Endothelial cell of umbilical vein (primary cell): ENCODE measurements around the gene C17orf107. TPM values are rescaled to one million over a fixed set of nuclear protein-coding genes. Genes with fewer than 3 reads are reported as not detected.
A peak's percentile ranks its signal among the peaks of the same experiment; 100 is the strongest.

Experiments
- BruUV-seq: library from RNA; stranded (reverse); fragments of 400-500 nt; replicated peaks from 2 replicates; lab custom pipeline; 2021; lab: Mats Ljungman, UMichigan
- CTCF ChIA-PET: fragments of 300-600, 350-600 bp; sonication (Branson Sonifier 250); formaldehyde crosslinking; loops from one replicate; lab custom pipeline; 2021; ENCODE audit warnings: antibody characterized with exemption, inconsistent platforms; lab: Charles Lee
- POLR2A ChIA-PET: fragments of 300-600, 350-600 bp; sonication (Branson Sonifier 250); formaldehyde crosslinking; loops from one replicate; lab custom pipeline; 2021; ENCODE audit warnings: antibody characterized with exemption, inconsistent platforms; lab: Charles Lee
- DNase-seq: peaks from one replicate; pipeline ENCODE4 v3.0.0-alpha.2; 2011; ENCODE audit warnings: low read depth, low spot score
- FAIRE-seq: peaks from 2 replicates; lab custom pipeline; 2011; peaks lifted over from hg19 to GRCh38; lab: Jason Lieb, UNC
- H2AFZ ChIP-seq: 2 replicates; pipeline ENCODE4 v1.6.0; 2012; ENCODE audit warnings: low read depth, low read length, control low read depth, inconsistent platforms
- H3K27ac ChIP-seq: 2 replicates; pipeline ENCODE4 v1.5.1; 2011; ENCODE audit warnings: low read depth, mild to moderate bottlenecking, control low read depth, low read length, moderate library complexity; ENCODE audit not compliant: insufficient read depth
- H3K27me3 ChIP-seq, 2 experiments: 2 replicates each; pipeline versions ENCODE4 v1.6.0 to v1.6.1; 2011; ENCODE audit warnings: low read length in 2 of 2, mixed read lengths in 1 of 2; ENCODE audit not compliant: control insufficient read depth in 2 of 2, insufficient read depth in 2 of 2
- H3K36me3 ChIP-seq, 2 experiments: 2 replicates in 1 of 2; 3 replicates in 1 of 2; pipeline ENCODE4 v1.5.1; 2011; ENCODE audit warnings: low read length in 2 of 2, mild to moderate bottlenecking in 1 of 2, moderate library complexity in 1 of 2; ENCODE audit not compliant: control insufficient read depth in 2 of 2, insufficient read depth in 2 of 2; ENCODE audit errors: extremely low read depth in 1 of 2
- H3K4me1 ChIP-seq: 3 replicates; pipeline ENCODE4 v1.5.1; 2011; ENCODE audit warnings: mild to moderate bottlenecking, low read length; ENCODE audit not compliant: control insufficient read depth, insufficient read depth; ENCODE audit errors: extremely low read depth
- H3K4me2 ChIP-seq: 2 replicates; pipeline ENCODE4 v1.6.1; 2011; ENCODE audit warnings: low read length, control low read depth, mixed read lengths; ENCODE audit not compliant: insufficient read depth
- H3K4me3 ChIP-seq, 3 experiments: fragments of 200-600 bp in 1 of 3; sonication (generic), shearing (Covaris generic) in 1 of 3; replicated peaks in 1 of 3; 2 replicates each; pipeline ENCODE4 v1.5.1; 2011 to 2016; ENCODE audit warnings: control low read depth in 3 of 3, low read length in 3 of 3, mild to moderate bottlenecking in 2 of 3, inconsistent platforms in 1 of 3, low read depth in 1 of 3, moderate library complexity in 1 of 3; ENCODE audit not compliant: insufficient read depth in 1 of 3
- H3K79me2 ChIP-seq: 2 replicates; pipeline ENCODE4 v1.6.0; 2012; ENCODE audit warnings: low read length, inconsistent platforms; ENCODE audit not compliant: control insufficient read depth, insufficient read depth
- H3K9ac ChIP-seq: replicated peaks from 2 replicates; pipeline ENCODE3; 2011; ENCODE audit warnings: low read length, control low read depth; ENCODE audit not compliant: insufficient read depth; ENCODE audit errors: extremely low read depth
- H3K9me1 ChIP-seq: replicated peaks from 3 replicates; pipeline ENCODE4 v1.6.0; 2011; ENCODE audit warnings: mild to moderate bottlenecking, low read length; ENCODE audit not compliant: control insufficient read depth, insufficient read depth; ENCODE audit errors: extremely low read depth
- H3K9me3 ChIP-seq: replicated peaks from 2 replicates; pipeline ENCODE4 v1.5.1; 2012; ENCODE audit warnings: low read length, inconsistent platforms; ENCODE audit not compliant: control insufficient read depth, insufficient read depth
- H4K20me1 ChIP-seq: replicated peaks from 2 replicates; pipeline ENCODE3; 2011; ENCODE audit warnings: mild to moderate bottlenecking, low read length; ENCODE audit not compliant: control insufficient read depth, insufficient read depth; ENCODE audit errors: extremely low read depth
- EZH2 ChIP-seq: IDR thresholded peaks from 2 replicates; pipeline ENCODE4 v1.6.1; 2012; ENCODE audit warnings: borderline replicate concordance, low read depth, mild to moderate bottlenecking, moderate library complexity, low read length, inconsistent platforms; ENCODE audit not compliant: severe bottlenecking
- FOS ChIP-seq: IDR thresholded peaks from 2 replicates; pipeline ENCODE4 v1.6.1; 2011; ENCODE audit warnings: mild to moderate bottlenecking, low read length, moderate library complexity, borderline replicate concordance; ENCODE audit not compliant: insufficient read depth
- GATA2 ChIP-seq: IDR thresholded peaks from 2 replicates; pipeline ENCODE4 v1.7.0; 2011; ENCODE audit warnings: low read depth, mild to moderate bottlenecking, moderate library complexity, mixed read lengths, low read length; ENCODE audit not compliant: insufficient read length, insufficient read depth
- JUN ChIP-seq: IDR thresholded peaks from 2 replicates; pipeline ENCODE4 v1.6.1; 2011; ENCODE audit warnings: borderline replicate concordance, low read depth; ENCODE audit not compliant: insufficient read length, insufficient read depth
- MAX ChIP-seq: IDR thresholded peaks from 2 replicates; pipeline ENCODE4 v1.6.1; 2011; ENCODE audit not compliant: insufficient read depth, insufficient read length
- MYC ChIP-seq: IDR thresholded peaks from one replicate; pipeline ENCODE4 v1.6.1; 2011; ENCODE audit warnings: mild to moderate bottlenecking, low read depth, low read length
- POLR2A ChIP-seq: IDR thresholded peaks from 2 replicates; pipeline ENCODE4 v1.6.1; 2012; ENCODE audit warnings: low read depth, mild to moderate bottlenecking, control low read depth, low read length
- POLR2AphosphoS5 ChIP-seq: IDR thresholded peaks from 2 replicates; pipeline ENCODE4 v1.6.1; 2012; ENCODE audit warnings: low read depth, mild to moderate bottlenecking, control low read depth, low read length, moderate library complexity; ENCODE audit not compliant: insufficient read depth
- dilution Hi-C: fragments of 300-500 bp; cut with MboI; formaldehyde crosslinking; loops from one replicate; pipeline ENCODE4 v1.15.0; 2019; ENCODE audit warnings: low sequenced_read_pairs; ENCODE audit not compliant: extremely low pct_ligation_motif_present
- intact Hi-C: fragments of 100-400 bp; cut with micrococcal nuclease; formaldehyde crosslinking; loops from one replicate; pipeline ENCODE4 v1.10.0; 2022
- polyA plus RNA-seq, 4 experiments: library from polyadenylated mRNA; depleted of rRNA in 3 of 4; stranded (reverse) in 3 of 4; unstranded in 1 of 4; fragments of >200 nt; gene quantifications; 2 replicates each; pipeline versions ENCODE4 v1.2.1 to v1.2.3, GENCODE V29; 2011 to 2012; ENCODE audit warnings: missing spikeins in 1 of 4
- total RNA-seq: library from RNA; stranded (reverse); gene quantifications from 2 replicates; pipeline ENCODE4 v1.2.3, GENCODE V29; 2021
- TF ChIP-seq, protein P1 (sequence below), 2 donors: IDR thresholded peaks; 1 replicate in 1 of 2; 2 replicates in 1 of 2; pipeline ENCODE4 v1.5.1; 2011; ENCODE audit warnings: low read length in 2 of 2, mild to moderate bottlenecking in 2 of 2, moderate library complexity in 2 of 2, control low read depth in 1 of 2, inconsistent platforms in 1 of 2, low read depth in 1 of 2; ENCODE audit not compliant: insufficient read depth in 1 of 2; ENCODE audit errors: extremely low read depth in 1 of 2

Gene C17orf107
- total and polyA plus RNA-seq, 2 donors (not counting 3 experiments of a cell fraction or from before 2014, with no cell fraction given) = 0.68 to 1.0 TPM

DNA sequence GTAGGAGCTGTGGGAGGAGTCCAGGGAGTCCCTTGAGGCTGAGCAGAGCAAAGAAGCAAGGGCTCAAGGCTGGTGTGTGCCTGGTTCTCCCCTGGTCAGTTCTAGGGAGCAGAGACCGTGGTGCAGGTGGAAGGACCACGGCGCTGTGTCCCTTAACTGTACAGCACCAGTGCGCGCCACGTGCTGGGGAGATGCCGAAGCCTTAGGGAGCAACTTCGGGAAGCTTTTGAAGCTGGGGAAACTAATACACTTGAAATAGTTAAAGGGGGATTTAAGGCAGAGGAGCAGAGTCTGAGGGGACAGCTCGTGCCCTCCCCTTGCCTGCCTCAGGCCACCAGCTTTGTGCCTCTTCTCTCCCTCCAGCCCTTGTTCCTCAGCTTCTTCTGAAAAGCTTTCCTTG, 38.7 kb upstream of the C17orf107 start:
- TF ChIP-seq EZH2 (no peak), JUN (no peak), POLR2A (no peak), POLR2AphosphoS5 (no peak), GATA2 (no peak), FOS (no peak), MYC (no peak), MAX (no peak)
- TF ChIP-seq, protein P1, sequence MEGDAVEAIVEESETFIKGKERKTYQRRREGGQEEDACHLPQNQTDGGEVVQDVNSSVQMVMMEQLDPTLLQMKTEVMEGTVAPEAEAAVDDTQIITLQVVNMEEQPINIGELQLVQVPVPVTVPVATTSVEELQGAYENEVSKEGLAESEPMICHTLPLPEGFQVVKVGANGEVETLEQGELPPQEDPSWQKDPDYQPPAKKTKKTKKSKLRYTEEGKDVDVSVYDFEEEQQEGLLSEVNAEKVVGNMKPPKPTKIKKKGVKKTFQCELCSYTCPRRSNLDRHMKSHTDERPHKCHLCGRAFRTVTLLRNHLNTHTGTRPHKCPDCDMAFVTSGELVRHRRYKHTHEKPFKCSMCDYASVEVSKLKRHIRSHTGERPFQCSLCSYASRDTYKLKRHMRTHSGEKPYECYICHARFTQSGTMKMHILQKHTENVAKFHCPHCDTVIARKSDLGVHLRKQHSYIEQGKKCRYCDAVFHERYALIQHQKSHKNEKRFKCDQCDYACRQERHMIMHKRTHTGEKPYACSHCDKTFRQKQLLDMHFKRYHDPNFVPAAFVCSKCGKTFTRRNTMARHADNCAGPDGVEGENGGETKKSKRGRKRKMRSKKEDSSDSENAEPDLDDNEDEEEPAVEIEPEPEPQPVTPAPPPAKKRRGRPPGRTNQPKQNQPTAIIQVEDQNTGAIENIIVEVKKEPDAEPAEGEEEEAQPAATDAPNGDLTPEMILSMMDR (IDR thresholded peaks at IDR 0.05; ENCODE audit: extremely low read depth in 1 of 2, insufficient read depth in 1 of 2, low read depth in 1 of 2, low read length in 2 of 2) = no peak
- no TSS peak for BruUV-seq
- Histone ChIP-seq H3K4me1 (peaks cover 47% of the 10 kb centered on the region), H3K4me3 (no peak overlapping the region), H3K9ac (no peak overlapping the region), H2AFZ (no peak overlapping the region), H3K9me3 (no peaks in the 10 kb centered on the region), H3K9me1 (no peaks in the 10 kb centered on the region), H3K27me3 (no peaks in the 10 kb centered on the region), H3K4me2 (no peak overlapping the region), H3K27ac (no peak overlapping the region), H3K36me3 (peaks cover 0 to 2% of the 10 kb centered on the region in 2 experiments), H4K20me1 (no peaks in the 10 kb centered on the region), H3K79me2 (peaks cover 35% of the 10 kb centered on the region)
- CTCF ChIA-PET = interaction anchor here (1.3 to 1.4 kb wide), 2 partner anchors 12 to 71 kb away, joined by 3 to 7 read pairs; no protein-coding TSS in a partner anchor
- intact Hi-C loops (no loop called here), dilution Hi-C loops (no loop called here)
- POLR2A ChIA-PET = no interaction called here
- peak; percentile 52 for FAIRE-seq
- DNase-seq = no peak
